Activated gamma-delta T cell treated with Interleukin-2 at 50 U/mL for 16 hours (primary cell): ENCODE data around the gene PLB1.
"Not testable (repeated sequence)": the region's sequence is repeated elsewhere in the genome, so short reads cannot be mapped to it uniquely, and the experiment has no call there.

ENCODE experiments used
- DNase-seq: peaks from one replicate; pipeline ENCODE4 v3.0.0-alpha.2; 2020

The PLB1 gene

DNA sequence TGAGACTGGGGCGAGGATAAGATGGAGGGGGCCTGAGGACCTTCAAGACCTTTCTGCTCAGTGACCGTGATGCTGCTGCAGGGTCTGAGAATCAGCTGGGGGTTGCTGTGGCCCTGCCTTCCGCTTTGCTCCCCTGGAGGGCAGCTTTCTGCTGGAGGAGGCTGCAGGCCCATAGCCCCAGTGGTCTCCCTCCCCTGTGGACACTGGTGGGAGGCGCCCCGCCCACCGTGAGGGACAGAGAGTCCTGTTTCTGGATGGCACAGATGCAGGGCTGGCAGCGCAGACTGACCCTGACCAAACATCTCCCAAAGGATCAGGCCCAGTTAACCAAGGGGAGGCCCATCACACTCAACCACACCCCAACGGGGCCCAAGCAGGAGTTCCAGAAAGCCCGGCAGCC is 42.8 kb downstream of the PLB1 start:
- DNase-seq: no peak

DNA sequence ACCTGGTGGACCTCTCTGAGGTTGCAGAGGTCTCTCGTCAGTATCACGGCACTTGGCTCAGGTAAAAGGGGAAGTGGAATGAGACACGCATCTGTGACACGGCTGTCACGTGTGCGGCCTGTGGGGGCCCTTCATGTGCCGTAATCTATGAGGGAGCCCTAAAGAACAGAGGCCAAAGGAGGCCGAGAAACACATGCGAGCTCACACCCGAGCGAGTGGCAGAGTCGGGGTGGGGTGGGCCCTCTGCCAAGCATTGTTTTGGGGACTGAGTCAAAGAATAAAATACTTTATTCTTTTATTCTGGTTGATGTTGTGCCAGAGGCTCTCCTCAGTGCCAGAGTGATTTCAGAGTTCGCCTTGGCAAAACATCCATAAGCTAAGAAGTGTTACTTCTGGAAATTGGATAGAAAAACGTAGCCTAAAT is 43.3 kb downstream of the PLB1 start:
- no peak for DNase-seq

GRCh38 chr2:28543316-28544035 is 47.6 kb downstream of the PLB1 start:
- DNase-seq: no peak

- DNase-seq: no peak
Measured at GRCh38 chr2:28544036-28544346, 48.1 kb downstream of the PLB1 start.

GRCh38 chr2:28544405-28544921 is 48.6 kb downstream of the PLB1 start:
- DNase-seq: no peak

- DNase-seq: no peak
Measured at GRCh38 chr2:28544922-28545589, 49.2 kb downstream of the PLB1 start.

GRCh38 chr2:28545590-28546200 is 49.8 kb downstream of the PLB1 start:
- no peak for DNase-seq

- DNase-seq: no peak
Measured at GRCh38 chr2:28546242-28546641, 50.4 kb downstream of the PLB1 start.

DNA sequence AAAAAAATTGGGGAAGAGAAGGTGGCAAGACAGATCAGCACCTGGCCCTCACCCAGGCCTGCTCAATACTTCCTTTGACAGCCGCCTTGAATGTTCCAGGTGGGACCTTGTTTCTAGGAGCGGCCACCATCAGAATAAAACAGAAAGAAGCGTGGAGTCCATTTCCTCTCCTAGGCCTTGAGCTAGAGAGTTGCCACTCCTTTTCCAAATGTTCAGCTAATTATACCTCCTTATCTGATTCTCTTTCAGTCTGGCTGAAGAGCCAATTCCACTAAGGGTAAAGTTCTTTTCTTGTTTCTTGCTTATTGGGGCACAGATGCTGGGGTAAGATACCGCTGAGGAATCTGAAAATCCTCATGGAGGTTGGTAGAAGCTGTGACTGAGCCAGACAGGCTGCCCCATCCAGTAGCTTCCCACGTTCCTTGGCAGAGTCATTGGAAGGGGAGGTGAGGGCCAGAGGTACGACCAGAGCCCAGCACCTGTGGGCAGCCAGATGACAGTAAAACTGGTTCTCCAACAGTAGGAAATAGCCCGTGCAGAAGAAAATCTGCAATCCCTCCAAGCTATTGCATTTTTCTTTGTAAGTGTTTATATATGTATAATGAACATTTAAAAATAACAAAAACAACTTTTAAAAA is 51.5 kb downstream of the PLB1 start:
- DNase-seq: no peak

DNA sequence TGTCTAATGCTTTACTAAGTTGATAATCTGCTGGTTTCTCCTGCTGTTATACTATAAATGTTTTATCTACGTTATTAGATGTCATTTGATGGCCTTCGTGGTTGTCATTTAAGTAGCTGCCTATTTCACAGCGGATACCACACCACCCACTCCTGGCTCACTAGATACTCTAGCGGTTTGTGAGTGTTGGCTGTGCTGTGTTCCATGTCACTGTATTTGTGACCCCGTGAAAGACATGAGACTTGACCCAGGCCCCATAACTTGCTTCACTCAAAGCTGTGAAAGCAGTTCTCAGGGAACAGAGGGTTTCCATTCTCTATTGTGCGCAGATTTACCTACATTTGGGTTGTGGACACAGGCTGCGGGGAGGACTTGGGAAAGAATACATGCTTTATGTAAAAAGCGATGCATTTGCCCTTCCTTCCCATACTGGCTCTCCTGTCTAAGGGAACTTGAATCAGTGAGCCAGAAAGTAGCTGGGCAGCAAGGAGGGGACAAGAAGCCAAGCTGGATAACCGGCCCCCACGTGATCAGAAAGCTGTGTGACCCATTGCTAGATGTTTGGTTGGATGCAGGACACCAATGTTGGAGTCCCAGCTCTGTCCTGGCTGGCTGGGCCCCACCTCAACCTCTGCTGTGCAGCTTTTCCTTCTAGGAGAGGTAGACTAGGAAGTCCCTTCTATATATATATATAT is 52.2 kb downstream of the PLB1 start:
- no peak for DNase-seq

DNA sequence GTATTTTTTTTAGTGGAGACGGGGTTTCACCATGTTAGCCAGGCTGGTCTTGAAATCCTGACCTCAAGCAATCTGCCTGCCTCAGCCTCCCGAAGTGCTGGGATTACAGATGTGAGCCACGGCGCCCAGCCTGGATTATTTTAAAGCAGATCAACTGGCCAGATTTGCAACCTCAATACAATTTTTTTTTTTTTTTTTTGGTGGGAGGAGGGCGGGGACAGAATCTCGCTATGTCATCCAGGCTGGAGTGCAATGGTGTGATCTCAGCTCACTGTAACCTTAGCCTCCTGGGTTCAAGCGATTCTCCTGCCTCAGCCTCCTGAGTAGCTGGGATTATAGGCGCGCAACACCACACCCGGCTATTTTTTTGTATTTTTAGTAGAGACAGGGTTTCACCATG is 54.5 kb downstream of the PLB1 start:
- not testable (repeated sequence) for DNase-seq

GRCh38 chr2:28552045-28552823 is 56.4 kb downstream of the PLB1 start:
- no peak for DNase-seq

- no peak for DNase-seq
Measured at GRCh38 chr2:28556303-28556702, 60.4 kb downstream of the PLB1 start.

DNA sequence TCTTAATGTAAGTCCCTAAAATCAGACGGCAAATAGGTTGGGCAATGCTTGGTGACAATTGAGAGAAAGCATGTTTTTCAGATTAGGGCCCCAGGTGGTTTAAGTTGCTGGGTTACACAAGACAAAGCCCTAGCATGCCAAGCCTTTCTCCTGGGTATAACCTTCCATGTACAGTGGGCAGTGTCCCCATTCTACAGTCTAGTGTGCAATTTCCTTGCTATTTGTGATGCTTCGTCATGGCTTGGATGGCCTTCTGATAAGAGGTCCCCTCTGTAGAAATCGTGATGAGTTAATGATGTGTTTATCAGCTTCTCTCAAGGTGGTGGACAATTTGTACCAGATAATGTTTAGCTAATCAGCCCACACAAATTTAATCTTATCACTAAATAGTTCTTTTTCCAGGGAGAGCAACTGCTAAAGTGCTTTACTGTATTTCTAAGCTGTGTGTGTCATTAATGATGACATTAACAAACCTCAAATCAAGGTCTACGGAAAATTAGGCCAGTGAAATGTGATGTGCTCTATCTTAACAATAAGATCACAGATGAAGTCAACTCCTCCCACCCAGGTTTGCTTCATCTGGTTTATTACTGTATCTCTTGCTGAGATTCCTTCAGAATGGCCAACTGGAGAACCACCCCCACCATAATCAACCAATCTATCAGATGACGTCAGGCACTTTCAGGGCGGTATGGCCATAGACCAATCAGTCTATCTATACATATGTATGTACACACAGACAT is 61.7 kb downstream of the PLB1 start:
- no peak for DNase-seq

GRCh38 chr2:28558158-28558820 is 62.4 kb downstream of the PLB1 start:
- no peak for DNase-seq

GRCh38 chr2:28558918-28559317 is 63.1 kb downstream of the PLB1 start:
- DNase-seq: no peak

GRCh38 chr2:28563869-28564268 is 68.0 kb downstream of the PLB1 start:
- no peak for DNase-seq

DNA sequence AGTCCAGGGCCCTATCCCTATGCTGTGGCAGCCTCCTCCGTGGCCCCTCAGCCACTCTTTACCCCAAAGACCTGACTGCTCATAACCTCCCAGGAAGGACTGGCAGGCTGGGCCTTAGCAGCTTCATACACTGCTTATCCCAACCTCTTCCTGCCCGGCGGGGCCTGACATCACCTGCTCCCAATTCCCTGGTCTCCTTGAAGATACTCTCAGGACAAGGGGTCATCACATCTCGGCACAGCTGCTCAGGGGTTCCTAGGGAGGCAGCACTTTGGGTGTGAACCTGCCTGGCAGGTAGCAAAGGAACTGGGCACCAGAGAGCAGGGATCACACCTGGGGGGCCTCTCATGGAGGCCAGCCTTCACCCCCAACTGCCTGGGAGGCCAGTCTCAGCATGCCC is 68.5 kb downstream of the PLB1 start:
- no peak for DNase-seq

DNA sequence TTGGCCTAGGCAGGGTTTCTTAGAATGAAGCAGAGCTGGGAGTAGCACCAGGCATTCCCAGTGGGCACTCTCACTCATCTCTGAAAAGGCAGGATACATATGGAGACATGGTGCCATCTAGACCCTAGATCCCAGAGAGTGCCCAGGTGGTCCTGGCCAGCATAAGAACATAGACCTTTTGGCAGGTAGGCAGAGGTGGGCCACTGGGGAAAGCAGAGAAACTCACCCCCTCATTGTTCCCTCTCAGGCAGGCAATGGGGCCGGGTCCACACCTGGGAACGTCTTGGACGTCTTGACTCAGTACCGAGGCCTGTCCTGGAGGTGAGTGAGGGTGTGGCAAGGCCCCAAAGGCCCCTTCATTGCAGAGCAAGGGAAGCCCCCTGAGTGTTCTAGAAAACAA is 69.2 kb downstream of the PLB1 start:
- DNase-seq: no peak

- no peak for DNase-seq
Measured at GRCh38 chr2:28565720-28566295, 69.9 kb downstream of the PLB1 start.
